SK-N-SH treated with all-trans-retinoic acid at 6 μM for 48 hours (cell line): ENCODE measurements around the gene GAN.

Source experiments
- ATAC-seq: fragments of 200-7000 bp; cut with Tn5 transposase; 3 replicates; pipeline ENCODE4 v1.9.1; 2020; ENCODE audit warnings: mild to moderate bottlenecking, moderate library complexity
- ARNTL ChIP-seq: fragments of 450-650 bp; formaldehyde crosslinking; IDR thresholded peaks from 2 replicates; pipeline ENCODE4 v1.5.0; 2020; ENCODE audit warnings: low read depth, mild to moderate bottlenecking, moderate library complexity, borderline replicate concordance
- CREB5 ChIP-seq: fragments of 250-450 bp; sonication (Bioruptor Pico); IDR thresholded peaks from 2 replicates; pipeline ENCODE4 v1.5.1; 2020; ENCODE audit warnings: low read depth, mild to moderate bottlenecking, moderate library complexity
- CSDC2 ChIP-seq: fragments of 250-450 bp; sonication (Bioruptor Pico); IDR thresholded peaks from 2 replicates; pipeline ENCODE4 v1.5.0; 2020; ENCODE audit warnings: mild to moderate bottlenecking, moderate library complexity
- CSRNP3 ChIP-seq: fragments of 250-450 bp; sonication (Bioruptor Pico); IDR thresholded peaks from 2 replicates; pipeline ENCODE4 v1.5.1; 2021; ENCODE audit warnings: mild to moderate bottlenecking, moderate library complexity
- ESRRG ChIP-seq: fragments of 250-450 bp; sonication (Bioruptor Pico); IDR thresholded peaks from 2 replicates; pipeline ENCODE4 v1.6.1; 2021; ENCODE audit warnings: mild to moderate bottlenecking
- GLIS3 ChIP-seq: fragments of 250-450 bp; sonication (Bioruptor Pico); IDR thresholded peaks from 2 replicates; pipeline ENCODE4 v1.5.0; 2020; ENCODE audit warnings: mild to moderate bottlenecking, moderate library complexity
- ISL1 ChIP-seq: fragments of 250-450 bp; sonication (Bioruptor Pico); IDR thresholded peaks from 2 replicates; pipeline ENCODE4 v2.1.2; 2022; ENCODE audit warnings: mild to moderate bottlenecking, moderate library complexity
- OSR1 ChIP-seq: fragments of 250-450 bp; sonication (Bioruptor Pico); IDR thresholded peaks from 2 replicates; pipeline ENCODE4 v1.8.0; 2022; ENCODE audit warnings: moderate library complexity, mild to moderate bottlenecking, inconsistent platforms
- PATZ1 ChIP-seq: fragments of 250-450 bp; sonication (Bioruptor Pico); IDR thresholded peaks from 2 replicates; pipeline ENCODE4 v1.8.0; 2020; ENCODE audit warnings: mild to moderate bottlenecking, moderate library complexity, borderline replicate concordance
- POU6F1 ChIP-seq: fragments of 250-450 bp; sonication (Bioruptor Pico); IDR thresholded peaks from 2 replicates; pipeline ENCODE4 v1.8.0; 2021; ENCODE audit warnings: low read depth, mild to moderate bottlenecking, moderate library complexity, borderline replicate concordance
- PPARA ChIP-seq: fragments of 250-450 bp; sonication (Bioruptor Pico); IDR thresholded peaks from 2 replicates; pipeline ENCODE4 v1.5.0; 2020; ENCODE audit warnings: mild to moderate bottlenecking, borderline replicate concordance
- RARB ChIP-seq: fragments of 250-450 bp; sonication (Bioruptor Pico); IDR thresholded peaks from 2 replicates; pipeline ENCODE4 v1.8.0; 2021; ENCODE audit warnings: mild to moderate bottlenecking, moderate library complexity
- SNAI2 ChIP-seq: fragments of 250-450 bp; sonication (Bioruptor Pico); IDR thresholded peaks from 2 replicates; pipeline ENCODE4 v1.5.0; 2020; ENCODE audit warnings: mild to moderate bottlenecking, moderate library complexity
- TOX ChIP-seq: fragments of 250-450 bp; sonication (Bioruptor Pico); IDR thresholded peaks from 2 replicates; pipeline ENCODE4 v1.8.0; 2021; ENCODE audit warnings: mild to moderate bottlenecking, moderate library complexity, borderline replicate concordance
- TSHZ2 ChIP-seq: fragments of 250-450 bp; sonication (Bioruptor Pico); IDR thresholded peaks from 2 replicates; pipeline ENCODE4 v1.5.0; 2020; ENCODE audit warnings: mild to moderate bottlenecking, moderate library complexity
- ZC3H10 ChIP-seq: fragments of 250-450 bp; sonication (Bioruptor Pico); IDR thresholded peaks from 2 replicates; pipeline ENCODE4 v1.5.1; 2021; ENCODE audit warnings: mild to moderate bottlenecking, moderate library complexity
- ZFP3 ChIP-seq: fragments of 250-450 bp; sonication (Bioruptor Pico); IDR thresholded peaks from 2 replicates; pipeline ENCODE4 v1.5.0; 2020; ENCODE audit warnings: mild to moderate bottlenecking, moderate library complexity
- ZFP30 ChIP-seq: fragments of 450-650 bp; formaldehyde crosslinking; IDR thresholded peaks from 2 replicates; pipeline ENCODE4 v1.5.0; 2022; ENCODE audit warnings: mild to moderate bottlenecking, moderate library complexity
- ZNF565 ChIP-seq: fragments of 450-650 bp; formaldehyde crosslinking; conservative IDR thresholded peaks from 2 replicates; pipeline ENCODE4 v1.5.0; 2020; ENCODE audit warnings: low read depth, mild to moderate bottlenecking, moderate library complexity
- ZNF8 ChIP-seq: fragments of 450-650 bp; formaldehyde crosslinking; IDR thresholded peaks from 2 replicates; pipeline ENCODE4 v1.5.0; 2020; ENCODE audit warnings: mild to moderate bottlenecking, moderate library complexity

The GAN gene

GRCh38 chr16:81410643-81411293, 96.0 kb downstream of the GAN start:
- TF ChIP-seq CSRNP3 (CRISPR knock-in tag) (no peak), POU6F1 (CRISPR knock-in tag) (no peak), PPARA (CRISPR knock-in tag) (no peak), ZFP30 (CRISPR knock-in tag) (no peak), ZNF8 (CRISPR knock-in tag) (no peak), OSR1 (CRISPR knock-in tag) (no peak)

GRCh38 chr16:81413245-81413990, 98.7 kb downstream of the GAN start:
- no peak for ATAC-seq
- no peak for TF ChIP-seq ESRRG (CRISPR knock-in tag)
- TF ChIP-seq RARB (CRISPR knock-in tag) = no peak
- no peak for TF ChIP-seq GLIS3 (CRISPR knock-in tag)
- no peak for TF ChIP-seq ZFP30 (CRISPR knock-in tag)
- TF ChIP-seq ZC3H10 (CRISPR knock-in tag) = no peak
- TF ChIP-seq CSDC2 (CRISPR knock-in tag) = no peak
- no peak for TF ChIP-seq PPARA (CRISPR knock-in tag)

More at GRCh38 chr16:81410643-81411293, 96.0 kb downstream of the GAN start:
- ATAC-seq = no peak

GRCh38 chr16:81415751-81416150, 101.0 kb downstream of the GAN start:
- TF ChIP-seq CSDC2 (CRISPR knock-in tag) (no peak), ZNF565 (CRISPR knock-in tag) (no peak), ZFP30 (CRISPR knock-in tag) (no peak), ZC3H10 (CRISPR knock-in tag) (no peak), TSHZ2 (no peak), CSRNP3 (CRISPR knock-in tag) (no peak), PATZ1 (CRISPR knock-in tag) (no peak), TOX (CRISPR knock-in tag) (no peak), CREB5 (CRISPR knock-in tag) (no peak), GLIS3 (CRISPR knock-in tag) (no peak), RARB (CRISPR knock-in tag) (no peak), OSR1 (CRISPR knock-in tag) (no peak), POU6F1 (CRISPR knock-in tag) (no peak), SNAI2 (CRISPR knock-in tag) (no peak), PPARA (CRISPR knock-in tag) (no peak), ARNTL (CRISPR knock-in tag) (no peak), ZFP3 (no peak), ISL1 (CRISPR knock-in tag) (no peak), ZNF8 (CRISPR knock-in tag) (no peak)
- ATAC-seq = no peak
